H1 (cell line): Measurements from ENCODE around the gene NBAS. TPM values are rescaled to one million over a fixed set of nuclear protein-coding genes. Genes with fewer than 3 reads are reported as not detected.

Source experiments
- CTCF ChIA-PET: fragments of 300-600 bp; sonication (Branson Sonifier 250); formaldehyde crosslinking; loops from one replicate; lab custom pipeline; 2021; ENCODE audit not compliant: partially characterized antibody; lab: Charles Lee
- POLR2A ChIA-PET: fragments of 300-600 bp; sonication (Branson Sonifier 250); formaldehyde crosslinking; loops from one replicate; lab custom pipeline; 2021; ENCODE audit warnings: inconsistent platforms; ENCODE audit not compliant: partially characterized antibody; lab: Charles Lee
- DNase-seq, 2 experiments: peaks; one replicate each; pipeline versions ENCODE4 v3.0.0 to v3.0.0-alpha.2; 2010 to 2022; ENCODE audit warnings: low spot score in 2 of 2, low read depth in 1 of 2, mixed read lengths in 1 of 2
- FAIRE-seq: peaks from 2 replicates; lab custom pipeline; 2011; peaks lifted over from hg19 to GRCh38; lab: Jason Lieb, UNC
- H2AFZ ChIP-seq: 2 replicates; pipeline ENCODE4 v1.8.1; 2012; ENCODE audit warnings: low read length, inconsistent platforms
- H2AK5ac ChIP-seq: 2 replicates; pipeline ENCODE4 v1.6.1; 2013; ENCODE audit warnings: low read depth, low read length
- H2BK120ac ChIP-seq: replicated peaks from 2 replicates; pipeline ENCODE3; 2013; ENCODE audit warnings: low read depth, low read length, inconsistent platforms
- H2BK12ac ChIP-seq: 2 replicates; pipeline ENCODE4 v1.6.1; 2013; ENCODE audit warnings: low read depth, low read length
- H2BK15ac ChIP-seq: 2 replicates; pipeline ENCODE4 v1.6.1; 2013; ENCODE audit warnings: low read length
- H2BK20ac ChIP-seq: 2 replicates; pipeline ENCODE4 v1.6.1; 2013; ENCODE audit warnings: low read length
- H2BK5ac ChIP-seq: 2 replicates; pipeline ENCODE4 v1.6.1; 2013; ENCODE audit warnings: low read depth, low read length
- H3K14ac ChIP-seq: 2 replicates; pipeline ENCODE4 v1.6.1; 2013; ENCODE audit warnings: inconsistent platforms; ENCODE audit not compliant: insufficient read length
- H3K18ac ChIP-seq: 2 replicates; pipeline ENCODE4 v1.6.1; 2013; ENCODE audit warnings: low read length; ENCODE audit errors: extremely low read depth
- H3K23ac ChIP-seq: 2 replicates; pipeline ENCODE4 v1.6.1; 2013; ENCODE audit warnings: inconsistent platforms; ENCODE audit not compliant: insufficient read length
- H3K23me2 ChIP-seq: 2 replicates; pipeline ENCODE4 v1.6.1; 2013; ENCODE audit warnings: low read depth, low read length
- H3K27ac ChIP-seq: 2 replicates; pipeline ENCODE4 v1.6.1; 2011; ENCODE audit warnings: low read depth, low read length, inconsistent platforms
- H3K27me3 ChIP-seq, 4 experiments: replicated peaks in 1 of 4; 1 replicate in 1 of 4; 2 replicates in 3 of 4; pipeline versions ENCODE4 v1.6.1 to v1.8.1; 2011 to 2013; ENCODE audit warnings: low read length in 3 of 4, mild to moderate bottlenecking in 3 of 4, inconsistent platforms in 2 of 4, mixed read lengths in 2 of 4, moderate library complexity in 1 of 4; ENCODE audit not compliant: control insufficient read depth in 3 of 4, insufficient read depth in 3 of 4; ENCODE audit errors: extremely low read depth in 1 of 4
- H3K36me3 ChIP-seq, 4 experiments: 2 replicates each; pipeline versions ENCODE4 v1.6.1 to v1.8.1; 2011 to 2013; ENCODE audit warnings: mild to moderate bottlenecking in 4 of 4, low read length in 3 of 4, moderate library complexity in 2 of 4, control low read depth in 1 of 4, inconsistent platforms in 1 of 4; ENCODE audit not compliant: insufficient read depth in 4 of 4, control insufficient read depth in 2 of 4
- H3K4ac ChIP-seq: replicated peaks from 2 replicates; pipeline ENCODE3; 2013; ENCODE audit warnings: low read length, low read depth, mixed read lengths, inconsistent platforms; ENCODE audit not compliant: insufficient read length
- H3K4me1 ChIP-seq, 4 experiments: replicated peaks in 1 of 4; 1 replicate in 1 of 4; 2 replicates in 3 of 4; pipeline versions ENCODE4 v1.6.1 to v1.8.1; 2011 to 2013; ENCODE audit warnings: low read length in 3 of 4, inconsistent platforms in 2 of 4, mixed read lengths in 1 of 4; ENCODE audit not compliant: insufficient read depth in 4 of 4, control insufficient read depth in 3 of 4
- H3K4me2 ChIP-seq, 2 experiments: 2 replicates each; pipeline versions ENCODE4 v1.6.1 to v1.8.1; 2011 to 2013; ENCODE audit warnings: low read depth in 2 of 2, low read length in 2 of 2, control low read depth in 1 of 2, inconsistent platforms in 1 of 2, mild to moderate bottlenecking in 1 of 2; ENCODE audit not compliant: insufficient read depth in 1 of 2
- H3K4me3 ChIP-seq, 4 experiments: fragments of 200-600, 300-600 bp in 1 of 4; sonication (generic), shearing (Covaris generic), sonication (Bioruptor Twin) in 1 of 4; 2 replicates each; pipeline versions ENCODE4 v1.5.1 to v1.8.1; 2011 to 2016; ENCODE audit warnings: low read length in 4 of 4, low read depth in 3 of 4, control low read depth in 2 of 4, inconsistent platforms in 2 of 4, mild to moderate bottlenecking in 2 of 4, mixed read lengths in 1 of 4, moderate library complexity in 1 of 4; ENCODE audit not compliant: insufficient read depth in 2 of 4; ENCODE audit errors: extremely low read depth in 1 of 4
- H3K56ac ChIP-seq: replicated peaks from 2 replicates; pipeline ENCODE3; 2013; ENCODE audit warnings: low read depth, mild to moderate bottlenecking, mixed read lengths, low read length, inconsistent platforms; ENCODE audit not compliant: insufficient read length
- H3K79me1 ChIP-seq: 2 replicates; pipeline ENCODE4 v1.6.1; 2013; ENCODE audit warnings: low read depth, low read length, control low read depth
- H3K79me2 ChIP-seq, 2 experiments: 2 replicates each; pipeline versions ENCODE4 v1.6.1 to v1.8.1; 2012 to 2013; ENCODE audit warnings: low read length in 2 of 2, mild to moderate bottlenecking in 2 of 2, inconsistent platforms in 1 of 2; ENCODE audit not compliant: insufficient read depth in 2 of 2, control insufficient read depth in 1 of 2
- H3K9ac ChIP-seq, 4 experiments: replicated peaks in 1 of 4; 1 replicate in 1 of 4; 2 replicates in 3 of 4; pipeline versions ENCODE4 v1.6.1 to v1.8.1; 2011 to 2013; ENCODE audit warnings: low read depth in 3 of 4, low read length in 3 of 4, control low read depth in 2 of 4, mild to moderate bottlenecking in 2 of 4, moderate library complexity in 2 of 4, inconsistent platforms in 1 of 4; ENCODE audit errors: extremely low read depth in 1 of 4
- H3K9me3 ChIP-seq, 2 experiments: 2 replicates each; pipeline versions ENCODE4 v1.6.1 to v1.8.1; 2012 to 2013; ENCODE audit warnings: mild to moderate bottlenecking in 2 of 2, moderate library complexity in 2 of 2, control low read depth in 1 of 2, inconsistent platforms in 1 of 2, low read depth in 1 of 2, low read length in 1 of 2, mixed read lengths in 1 of 2; ENCODE audit not compliant: insufficient read depth in 2 of 2
- H4K20me1 ChIP-seq, 2 experiments: replicated peaks in 1 of 2; 2 replicates each; pipeline versions ENCODE3 to v1.8.1; 2011 to 2013; ENCODE audit warnings: inconsistent platforms in 2 of 2, low read length in 2 of 2, mild to moderate bottlenecking in 1 of 2; ENCODE audit not compliant: insufficient read depth in 2 of 2, control insufficient read depth in 1 of 2
- H4K5ac ChIP-seq: 2 replicates; pipeline ENCODE4 v1.6.1; 2013; ENCODE audit warnings: low read length, low read depth, mixed read lengths, inconsistent platforms; ENCODE audit not compliant: insufficient read length
- H4K8ac ChIP-seq: 2 replicates; pipeline ENCODE4 v1.8.0; 2013; ENCODE audit warnings: mild to moderate bottlenecking, moderate library complexity, low read length, inconsistent platforms; ENCODE audit not compliant: insufficient read depth; ENCODE audit errors: extremely low read depth
- H4K91ac ChIP-seq: replicated peaks from 2 replicates; pipeline ENCODE3; 2013; ENCODE audit warnings: low read length, mixed read lengths, inconsistent platforms; ENCODE audit not compliant: insufficient read length
- CREB1 ChIP-seq: IDR thresholded peaks from 2 replicates; pipeline ENCODE4 v1.6.1; 2012; ENCODE audit warnings: inconsistent platforms
- CTBP2 ChIP-seq: IDR thresholded peaks from 2 replicates; pipeline ENCODE4 v1.7.0; 2011; ENCODE audit warnings: borderline replicate concordance, mild to moderate bottlenecking, moderate library complexity, mixed read lengths, low read length; ENCODE audit not compliant: insufficient read depth, insufficient read length
- EZH2 ChIP-seq: fragments of 200-600 bp; sonication (generic); IDR thresholded peaks from 2 replicates; pipeline ENCODE4 v1.7.1; 2012; ENCODE audit warnings: low read depth, mild to moderate bottlenecking, moderate library complexity, low read length, inconsistent platforms; ENCODE audit not compliant: severe bottlenecking
- GTF2F1 ChIP-seq: IDR thresholded peaks from 2 replicates; pipeline ENCODE4 v1.6.1; 2012; ENCODE audit warnings: low read depth, low read length, improper control_type of control experiment, borderline replicate concordance
- HDAC6 ChIP-seq: IDR thresholded peaks from one replicate; pipeline ENCODE4 v1.7.1; 2012; ENCODE audit warnings: low read depth, mild to moderate bottlenecking, inconsistent platforms, low read length, moderate library complexity
- JUND ChIP-seq: IDR thresholded peaks from 2 replicates; pipeline ENCODE4 v1.6.1; 2011; ENCODE audit warnings: mild to moderate bottlenecking, improper control_type of control experiment, low read length
- KDM1A ChIP-seq: fragments of 200-600, 300-600 bp; sonication (generic); IDR thresholded peaks from 2 replicates; pipeline ENCODE4 v1.7.1; 2016; ENCODE audit warnings: mild to moderate bottlenecking, low read length, borderline replicate concordance
- PHF8 ChIP-seq: fragments of 200-600 bp; sonication (generic); conservative IDR thresholded peaks from 2 replicates; pipeline ENCODE4 v1.7.1; 2012; ENCODE audit warnings: low read depth, mild to moderate bottlenecking, inconsistent platforms, low read length, moderate library complexity
- SP1 ChIP-seq: IDR thresholded peaks from 2 replicates; pipeline ENCODE4 v1.6.1; 2011; ENCODE audit warnings: low read depth, low read length
- SRF ChIP-seq: IDR thresholded peaks from 2 replicates; pipeline ENCODE4 v1.6.1; 2011; ENCODE audit warnings: mild to moderate bottlenecking, low read depth, low read length, moderate library complexity
- TAF1 ChIP-seq: IDR thresholded peaks from 2 replicates; pipeline ENCODE4 v1.6.1; 2011; ENCODE audit warnings: mild to moderate bottlenecking, low read depth, low read length
- WGBS, 2 experiments: shearing (Covaris generic) in 1 of 2; methylation state at CpG; one replicate each; pipeline versions ENCODE4 v1.1.6 to v1.1.7; 2013 to 2015; ENCODE audit warnings: low lambda C conversion rate in 2 of 2, mixed read lengths in 2 of 2, inconsistent platforms in 1 of 2, low coverage in 1 of 2, missing lambda C conversion rate in 1 of 2; ENCODE audit not compliant: insufficient replicate concordance in 2 of 2, insufficient coverage in 1 of 2, insufficient read length in 1 of 2; ENCODE audit errors: extremely low coverage in 1 of 2, missing lambda C conversion rate in 1 of 2; 5-methylcytosine and 5-hydroxymethylcytosine counted together
- polyA plus RNA-seq, 7 experiments: library from polyadenylated mRNA; depleted of rRNA in 3 of 7; stranded (reverse) in 5 of 7; unstranded in 2 of 7; fragments of >200 nt in 5 of 7; fragments of 200-250 nt in 2 of 7; gene quantifications; 1 replicate in 5 of 7; 2 replicates in 1 of 7; 4 replicates in 1 of 7; pipeline versions ENCODE4 v1.2.1 to v1.2.3, GENCODE V29; 2011 to 2013; ENCODE audit warnings: missing spikeins in 2 of 7, mixed read lengths in 2 of 7
- total RNA-seq: library from RNA; stranded (reverse); fragmentation: NEBNext Ultra II Directional; extraction: Animal tissue kit (Norgen Biotek cat#: 25700); gene quantifications from 2 replicates; pipeline ENCODE4 v1.2.1, GENCODE V29; 2021

NBAS gene
- total and polyA plus RNA-seq, 2 of the 8 experiments (the other 6 are each of a cell fraction or from before 2014, with no cell fraction given) = 19.6 to 34.8 TPM

DNA sequence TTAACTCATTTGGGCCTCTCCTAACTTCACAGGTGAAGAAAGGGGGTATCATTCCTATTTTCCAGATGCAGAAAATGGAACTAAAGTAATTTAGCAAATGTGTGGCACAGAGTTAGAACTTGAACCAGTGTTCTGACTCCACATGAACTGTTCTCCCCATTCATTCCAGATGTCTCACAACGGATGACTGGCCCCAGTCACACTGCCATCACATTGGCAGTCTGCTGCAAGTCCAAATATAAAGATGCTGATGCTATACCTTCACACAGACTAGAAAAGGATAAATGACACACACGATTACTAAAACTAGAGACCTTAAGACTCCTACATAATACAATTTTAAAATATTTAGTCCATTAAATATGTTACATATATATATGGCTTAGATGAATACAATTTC, 195.7 kb downstream of the NBAS start:
- Histone ChIP-seq H3K23ac (no peak overlapping the region), H3K14ac (peak overlapping the region; percentile 31), H2AFZ (no peak overlapping the region), H3K27ac (no peak overlapping the region), H3K56ac (no peak overlapping the region), H3K9ac (no peak overlapping the region), H3K79me2 (no peaks in the 10 kb centered on the region), H2BK120ac (no peak overlapping the region), H3K4me3 (no peak overlapping the region), H3K4ac (no peak overlapping the region), H2BK12ac (no peak overlapping the region), H4K5ac (no peak overlapping the region), H3K4me1 (peaks cover 0 to 7% (median 5%) of the 10 kb centered on the region in 4 experiments; a peak in 4 of 7 replicates), H4K20me1 (no peaks in the 10 kb centered on the region), H3K27me3 (no peaks in the 10 kb centered on the region), H2BK15ac (no peak overlapping the region), H3K36me3 (no peaks in the 10 kb centered on the region), H3K79me1 (no peaks in the 10 kb centered on the region), H3K9me3 (no peaks in the 10 kb centered on the region), H4K8ac (no peak overlapping the region), H3K23me2 (no peaks in the 10 kb centered on the region), H4K91ac (no peak overlapping the region), H3K4me2 (no peak overlapping the region), H2AK5ac (no peak overlapping the region), H2BK5ac (no peak overlapping the region), H3K18ac (no peak overlapping the region), H2BK20ac (no peak overlapping the region)
- FAIRE-seq (no peak), DNase-seq (no peak)
- ChIA-PET CTCF (no interaction called here), POLR2A (no interaction called here)
- 42% methylated on average over 2 of the region's 2 CpGs; no CpG with 5 or more reads in 1 of the 2 experiments for WGBS, 2 experiments
- TF ChIP-seq PHF8 (no peak), GTF2F1 (no peak), SP1 (no peak), EZH2 (no peak), CREB1 (no peak), HDAC6 (no peak), TAF1 (no peak), JUND (no peak), CTBP2 (no peak), SRF (no peak), KDM1A (no peak)
